ENCODE measurements around the gene EFNA5. TPM values are rescaled to one million over a fixed set of nuclear protein-coding genes. Genes with fewer than 3 reads are reported as not detected.

The EFNA5 gene
- total and polyA plus RNA-seq, 2 experiments from 2014 or later = 7.5 to 10.1 TPM

- H3K4me3 Mint-ChIP-seq = peak overlapping the region; percentile 59
- peaks cover 72% of the 10 kb centered on the region for H3K4me1 Mint-ChIP-seq
- Histone ChIP-seq H3K4me3 (peak overlapping the region; percentile 37; the same call in 1 of the 2 replicates), H3K79me2 (replicated peaks; ENCODE audit: insufficient read depth) (peaks cover 30% of the 10 kb centered on the region), H3K27me3 (ENCODE audit: insufficient read depth) (no peaks in the 10 kb centered on the region), H4K20me1 (replicated peaks; ENCODE audit: insufficient read depth) (no peaks in the 10 kb centered on the region), H3K36me3 (ENCODE audit: insufficient read depth) (no peaks in the 10 kb centered on the region), H3K4me2 (peak overlapping the region; percentile 71), H3K27ac (ENCODE audit: low read depth) (peak overlapping the region; percentile 10; the same call in 1 of the 2 replicates), H3K9me2 (ENCODE audit: insufficient read depth) (no peaks in the 10 kb centered on the region), H3K4me1 (ENCODE audit: insufficient read depth) (peaks cover 67% of the 10 kb centered on the region), H3F3A (replicated peaks; ENCODE audit: low read depth) (no peaks in the 10 kb centered on the region; the same call in 1 of the 2 replicates), H2AFZ (peak overlapping the region; percentile 9; the same call in 1 of the 2 replicates)
- DNase-seq (ENCODE audit: low spot score) (peak; percentile 97), ATAC-seq (peak; percentile 97)
- TF ChIP-seq CTCF (conservative IDR thresholded peaks at IDR 0.05; ENCODE audit: low read depth in 2 of 2) = peak; percentile 92 to 98
- TF ChIP-seq ZNF462 (CRISPR knock-in tag; IDR thresholded peaks at IDR 0.05) = peak; percentile 33; the same call in 1 of the 2 replicates
- TF ChIP-seq REST (IDR thresholded peaks at IDR 0.05; ENCODE audit: unreplicated experiment) = no peak
- TF ChIP-seq STAT1 (IDR thresholded peaks at IDR 0.05; ENCODE audit: unreplicated experiment) = no peak
- TF ChIP-seq ZNF331 (CRISPR knock-in tag; IDR thresholded peaks at IDR 0.05; ENCODE audit: low read depth) = no peak
- TF ChIP-seq ZNF114 (CRISPR knock-in tag; IDR thresholded peaks at IDR 0.05) = no peak
- no peak for TF ChIP-seq ETS1 (IDR thresholded peaks at IDR 0.05)
- TF ChIP-seq POLR2AphosphoS5 (IDR thresholded peaks at IDR 0.05; ENCODE audit: low read depth) = no peak
- TF ChIP-seq EZH2phosphoT487 (IDR thresholded peaks at IDR 0.05; ENCODE audit: unreplicated experiment) = no peak
- no peak for TF ChIP-seq NANOG (IDR thresholded peaks at IDR 0.05; ENCODE audit: borderline replicate concordance)
- no peak for TF ChIP-seq EZH2 (IDR thresholded peaks at IDR 0.05; ENCODE audit: low read depth, unreplicated experiment)
- TF ChIP-seq CREB1 (CRISPR knock-in tag; IDR thresholded peaks at IDR 0.05; ENCODE audit: low read depth) = peak; percentile 45; the same call in 1 of the 2 replicates
- no peak for TF ChIP-seq JUNB (IDR thresholded peaks at IDR 0.05; ENCODE audit: unreplicated experiment)
- H3K27me3 Mint-ChIP-seq (ENCODE audit: insufficient read depth, low read depth, poor library complexity) = no peaks in the 10 kb centered on the region
- no peaks in the 10 kb centered on the region for H3K9me3 Mint-ChIP-seq
- no peaks in the 10 kb centered on the region for H3K36me3 Mint-ChIP-seq (ENCODE audit: low read depth)
- H3K27ac Mint-ChIP-seq = peak overlapping the region; percentile 49; the same call in 1 of the 2 replicates
These were observed 98.9 kb downstream of the EFNA5 start for GRCh38 chr5:107571621-107572536.
